ENCODE results near the gene ATG16L2.

- TF ChIP-seq CTCF (IDR thresholded peaks at IDR 0.05) = no peak
- TF ChIP-seq ZSCAN18 (CRISPR knock-in tag; IDR thresholded peaks at IDR 0.05) = no peak
Measured at GRCh38 chr11:72821920-72822799, 7.9 kb downstream of the ATG16L2 start.
